Thyroid gland (tissue), 4 donors: ENCODE measurements around the gene BGN.

Experiments used
- CTCF ChIP-seq, 6 experiments: fragments of 200-600 bp in 3 of 6; fragments of 450-650 bp in 3 of 6; sonication (generic) in 3 of 6; IDR thresholded peaks; one replicate each; pipeline ENCODE4 v1.5.1; 2016 to 2019; ENCODE audit warnings: antibody characterized with exemption in 6 of 6, mild to moderate bottlenecking in 2 of 6, inconsistent platforms in 1 of 6, moderate library complexity in 1 of 6
- POLR2A ChIP-seq, 2 donors: fragments of 450-650 bp; IDR thresholded peaks; one replicate each; pipeline ENCODE4 v1.6.1; 2017; ENCODE audit warnings: antibody characterized with exemption in 2 of 2, mild to moderate bottlenecking in 2 of 2, moderate library complexity in 1 of 2

- no peak for TF ChIP-seq POLR2A (IDR thresholded peaks at IDR 0.05)
- no peak for TF ChIP-seq CTCF (IDR thresholded peaks at IDR 0.05)
Measured at GRCh38 chrX:153522259-153522658, 27.5 kb downstream of the BGN start.
